T-cell (primary cell): Measurements from ENCODE around the gene ZNF79. TPM values are rescaled to one million over a fixed set of nuclear protein-coding genes. Genes with fewer than 3 reads are reported as not detected.
A peak's percentile ranks its signal among the peaks of the same experiment; 100 is the strongest.

Experiments used
- ATAC-seq, 4 experiments: fragments of 200-7000 bp in 3 of 4; fragments of 150-1000 bp in 1 of 4; cut with Tn5 transposase; replicated peaks in 1 of 4; 1 replicate in 3 of 4; 2 replicates in 1 of 4; pipeline ENCODE4 v1.10.0; 2021; ENCODE audit warnings: moderate library complexity in 3 of 4, mild to moderate bottlenecking in 2 of 4, moderate number of reproducible peaks in 1 of 4
- CTCF ChIA-PET, 2 donors: fragments of 300-600 bp; sonication (Branson Sonifier 250); formaldehyde crosslinking; loops; one replicate each; lab custom pipeline; 2022; ENCODE audit warnings: antibody characterized with exemption in 2 of 2; lab: Charles Lee
- POLR2A ChIA-PET, 2 donors: fragments of 300-600 bp; sonication (Branson Sonifier 250); formaldehyde crosslinking; loops; one replicate each; lab custom pipeline; 2022; ENCODE audit warnings: antibody characterized with exemption in 2 of 2; lab: Charles Lee
- DNase-seq, 35 experiments: peaks; one replicate each; pipeline versions ENCODE4 v3.0.0 to v3.0.0-alpha.2; 2013 to 2023
- H3K27ac ChIP-seq: one replicate; pipeline ENCODE4 v1.5.1; 2013; ENCODE audit warnings: low read length
- H3K27me3 ChIP-seq, 2 experiments: replicated peaks in 1 of 2; 1 replicate in 1 of 2; 2 replicates in 1 of 2; pipeline versions ENCODE4 v1.6.1 to v1.7.0; 2013; ENCODE audit warnings: low read length in 1 of 2, mixed read lengths in 1 of 2; ENCODE audit not compliant: control insufficient read depth in 2 of 2, insufficient read depth in 2 of 2; ENCODE audit errors: extremely low read depth in 1 of 2
- H3K36me3 ChIP-seq, 2 donors: 1 replicate in 1 of 2; 2 replicates in 1 of 2; pipeline versions ENCODE4 v1.6.1 to v1.7.0; 2013; ENCODE audit warnings: low read length in 1 of 2; ENCODE audit not compliant: control insufficient read depth in 2 of 2, insufficient read depth in 1 of 2; ENCODE audit errors: extremely low read depth in 1 of 2
- H3K4me1 ChIP-seq, 2 experiments: 1 replicate in 1 of 2; 2 replicates in 1 of 2; pipeline versions ENCODE4 v1.6.1 to v1.7.0; 2013; ENCODE audit warnings: low read length in 2 of 2, mixed read lengths in 1 of 2; ENCODE audit not compliant: insufficient read depth in 2 of 2, control insufficient read depth in 1 of 2; ENCODE audit errors: extremely low read depth in 1 of 2
- H3K4me3 ChIP-seq, 2 donors: 1 replicate in 1 of 2; 2 replicates in 1 of 2; pipeline versions ENCODE4 v1.5.1 to v1.7.0; 2013; ENCODE audit warnings: mild to moderate bottlenecking in 2 of 2, low read length in 1 of 2, moderate library complexity in 1 of 2; ENCODE audit not compliant: control insufficient read depth in 1 of 2; ENCODE audit errors: extremely low read depth in 1 of 2
- H3K9me3 ChIP-seq: 2 replicates; pipeline ENCODE4 v1.7.0; 2013
- H3K27ac Mint-ChIP-seq, 2 donors: one replicate each; pipeline ENCODE4 v1.8.0; 2020 to 2021; ENCODE audit warnings: mild to moderate bottlenecking in 2 of 2, mixed read lengths in 2 of 2
- H3K27me3 Mint-ChIP-seq, 2 donors: one replicate each; pipeline ENCODE4 v1.8.0; 2021 to 2022; ENCODE audit warnings: mixed read lengths in 2 of 2
- H3K36me3 Mint-ChIP-seq: one replicate; pipeline ENCODE4 v1.8.0; 2021; ENCODE audit warnings: mixed read lengths
- H3K4me1 Mint-ChIP-seq, 3 donors: one replicate each; pipeline ENCODE4 v1.8.0; 2020 to 2022; ENCODE audit warnings: mixed read lengths in 3 of 3, mild to moderate bottlenecking in 1 of 3
- H3K4me3 Mint-ChIP-seq, 3 donors: one replicate each; pipeline ENCODE4 v1.8.0; 2020 to 2022; ENCODE audit warnings: mild to moderate bottlenecking in 3 of 3, mixed read lengths in 3 of 3, moderate library complexity in 3 of 3
- H3K9me3 Mint-ChIP-seq, 3 donors: one replicate each; pipeline ENCODE4 v1.8.0; 2020 to 2022; ENCODE audit warnings: mixed read lengths in 3 of 3
- WGBS: methylation state at CpG from one replicate; pipeline ENCODE4 v1.1.5; 2013; ENCODE audit warnings: missing lambda C conversion rate; ENCODE audit not compliant: insufficient coverage; 5-methylcytosine and 5-hydroxymethylcytosine counted together
- total RNA-seq, 35 experiments: library from RNA in 6 of 35; stranded (reverse) in 6 of 35; fragments of 120-200 nt in 1 of 35; gene quantifications; one replicate each; pipeline versions ENCODE4 v1.2.1 to v1.2.4 and lab custom pipeline; 2013 to 2026

The ZNF79 gene
- total RNA-seq, 5 donors from 2014 or later (not counting 1 experiment from before 2014, with no cell fraction given), result 7.2 to 20.2 (median 17.3) TPM

- H3K4me3 ChIP-seq, result peak within 1 kb of the TSS; percentile 43 to 66
- no peaks in the 10 kb centered on the region for H3K9me3 ChIP-seq
- peaks cover 62 to 81% of the 10 kb centered on the region in 2 donors for H3K27me3 Mint-ChIP-seq
- H3K27ac ChIP-seq, result no peak within 1 kb of the TSS
- H3K4me1 Mint-ChIP-seq, result peaks cover 8 to 17% (median 17%) of the 10 kb centered on the region in 3 donors
- H3K4me1 ChIP-seq, result peaks cover 2 to 29% of the 10 kb centered on the region in 2 experiments
- peaks cover 11 to 79% of the 10 kb centered on the region in 2 experiments for H3K27me3 ChIP-seq
- H3K36me3 ChIP-seq, result no peaks in the 10 kb centered on the region
- H3K36me3 Mint-ChIP-seq, result no peaks in the 10 kb centered on the region
- ChIA-PET POLR2A (interaction anchor here (0.5 to 1.0 kb wide), 3 partner anchors 27 to 170 kb away, joined by 3 to 6 read pairs (median 4); partner anchors contain the start of genes LRSAM1 (in 1 of the 2), RPL12 (in 1 of the 2) and ZNF79 (in 1 of the 2)), CTCF (interaction anchor here (0.5 to 1.1 kb wide), 9 partner anchors 9 to 294 kb away, joined by 3 to 5 read pairs (median 3); partner anchors contain the start of genes LRSAM1 (in 1 of the 2) and RPL12 (in 1 of the 2))
- DNase-seq (peak; percentile 53 to 96 (median 86)), ATAC-seq (peak; percentile 88 to 90 (median 90))
- WGBS, result 1% methylated on average over 81 of the region's 87 CpGs
- no peaks in the 10 kb centered on the region for H3K9me3 Mint-ChIP-seq
- peak within 1 kb of the TSS; percentile 57 to 79 (median 76) for H3K4me3 Mint-ChIP-seq
- H3K27ac Mint-ChIP-seq, result no peak within 1 kb of the TSS
These were observed 27.2 kb upstream of the ZNF79 start, which contains the start of gene SLC2A8 for GRCh38 chr9:127396808-127397645. SLC2A8 (plus strand) TSS chr9:127397169; CDS start chr9:127397231, 62 bp downstream.

GRCh38 chr9:127397646-127398274 is 26.4 kb upstream of the ZNF79 start:
- Histone ChIP-seq H3K36me3 (no peaks in the 10 kb centered on the region), H3K9me3 (no peaks in the 10 kb centered on the region), H3K27ac (no peak overlapping the region), H3K4me3 (peak overlapping the region in 1 of 2 donors; percentile 43), H3K4me1 (peaks cover 2 to 26% of the 10 kb centered on the region in 2 experiments), H3K27me3 (peaks cover 11 to 79% of the 10 kb centered on the region in 2 experiments)
- no peak for ATAC-seq
- peak in 10 of 35 experiments; percentile 10 to 49 (median 32) for DNase-seq
- H3K27ac Mint-ChIP-seq, result no peak overlapping the region
- POLR2A ChIA-PET, result interaction anchor here in 1 of 2 donors (0.7 to 1.3 kb wide), 2 partner anchors 53 to 171 kb away, joined by 4 to 6 read pairs; no protein-coding TSS in a partner anchor
- peaks cover 59 to 78% of the 10 kb centered on the region in 2 donors for H3K27me3 Mint-ChIP-seq
- WGBS, result 4% methylated on average over 41 of the region's 55 CpGs
- H3K36me3 Mint-ChIP-seq, result no peaks in the 10 kb centered on the region
- peak overlapping the region; percentile 57 to 79 (median 76) for H3K4me3 Mint-ChIP-seq
- no peaks in the 10 kb centered on the region for H3K9me3 Mint-ChIP-seq
- CTCF ChIA-PET, result interaction anchor here in 1 of 2 donors (1.0 kb wide), 1 partner anchor 183 kb away, joined by 3 read pairs; no protein-coding TSS in a partner anchor
- H3K4me1 Mint-ChIP-seq, result peaks cover 5 to 17% (median 17%) of the 10 kb centered on the region in 3 donors

GRCh38 chr9:127398275-127398647 is 25.9 kb upstream of the ZNF79 start:
- H3K27ac ChIP-seq, result no peak overlapping the region
- Mint-ChIP-seq H3K4me3 (peak overlapping the region; percentile 57 to 79 (median 76)), H3K9me3 (no peaks in the 10 kb centered on the region), H3K36me3 (no peaks in the 10 kb centered on the region), H3K4me1 (peaks cover 5 to 17% (median 17%) of the 10 kb centered on the region in 3 donors), H3K27me3 (peaks cover 57 to 74% of the 10 kb centered on the region in 2 donors), H3K27ac (no peak overlapping the region)
- peaks cover 11 to 77% of the 10 kb centered on the region in 2 experiments for H3K27me3 ChIP-seq
- ChIA-PET POLR2A (interaction anchor here in 1 of 2 donors (1.3 kb wide), 1 partner anchor 52 kb away, joined by 4 read pairs; no protein-coding TSS in a partner anchor), CTCF (no interaction called here)
- H3K36me3 ChIP-seq, result no peaks in the 10 kb centered on the region
- no peak for ATAC-seq
- H3K4me3 ChIP-seq, result no peak overlapping the region
- WGBS, result 53% methylated on average over 5 of the region's 5 CpGs
- H3K9me3 ChIP-seq, result no peaks in the 10 kb centered on the region
- no peak for DNase-seq
- H3K4me1 ChIP-seq, result peaks cover 2 to 26% of the 10 kb centered on the region in 2 experiments

GRCh38 chr9:127398715-127399400 is 25.3 kb upstream of the ZNF79 start:
- no peaks in the 10 kb centered on the region for H3K36me3 ChIP-seq
- H3K9me3 Mint-ChIP-seq, result no peaks in the 10 kb centered on the region
- H3K4me1 ChIP-seq, result peaks cover 2 to 26% of the 10 kb centered on the region in 2 experiments
- ATAC-seq (no peak), DNase-seq (no peak)
- WGBS, result 91% methylated on average over 10 of the region's 13 CpGs
- no peak overlapping the region for H3K27ac ChIP-seq
- H3K4me1 Mint-ChIP-seq, result peaks cover 5 to 17% (median 17%) of the 10 kb centered on the region in 3 donors
- no peaks in the 10 kb centered on the region for H3K9me3 ChIP-seq
- no peak overlapping the region for H3K27ac Mint-ChIP-seq
- H3K36me3 Mint-ChIP-seq, result no peaks in the 10 kb centered on the region
- peak overlapping the region; percentile 57 to 79 (median 76) for H3K4me3 Mint-ChIP-seq
- peaks cover 53 to 68% of the 10 kb centered on the region in 2 donors for H3K27me3 Mint-ChIP-seq
- H3K4me3 ChIP-seq, result no peak overlapping the region
- ChIA-PET CTCF (no interaction called here), POLR2A (interaction anchor here in 1 of 2 donors (1.3 kb wide), 1 partner anchor 51 kb away, joined by 4 read pairs; no protein-coding TSS in a partner anchor)
- peaks cover 11 to 83% of the 10 kb centered on the region in 2 experiments for H3K27me3 ChIP-seq

- WGBS, result 88% methylated on average over 5 of the region's 14 CpGs
- ATAC-seq (no peak), DNase-seq (no peak)
- H3K27ac Mint-ChIP-seq, result no peak overlapping the region
- ChIA-PET POLR2A (no interaction called here), CTCF (interaction anchor here in 1 of 2 donors (0.6 kb wide), 1 partner anchor 115 kb away, joined by 5 read pairs; no protein-coding TSS in a partner anchor)
- peaks cover 5 to 17% (median 17%) of the 10 kb centered on the region in 3 donors for H3K4me1 Mint-ChIP-seq
- H3K27me3 Mint-ChIP-seq, result peaks cover 48 to 60% of the 10 kb centered on the region in 2 donors
- H3K36me3 Mint-ChIP-seq, result no peaks in the 10 kb centered on the region
- Histone ChIP-seq H3K36me3 (no peaks in the 10 kb centered on the region), H3K4me3 (no peak overlapping the region), H3K9me3 (no peaks in the 10 kb centered on the region), H3K27ac (no peak overlapping the region), H3K4me1 (peaks cover 2 to 26% of the 10 kb centered on the region in 2 experiments), H3K27me3 (peaks cover 11 to 90% of the 10 kb centered on the region in 2 experiments)
- H3K9me3 Mint-ChIP-seq, result no peaks in the 10 kb centered on the region
- no peak overlapping the region for H3K4me3 Mint-ChIP-seq
These were observed 24.4 kb upstream of the ZNF79 start for GRCh38 chr9:127399736-127400269.
